Kasumi-1 (cell line): ENCODE results near the gene GMDS.

Experiments used
- DNase-seq, 2 experiments: peaks; one replicate each; lab custom pipeline; 2025; lab: John Stamatoyannopoulos, UW

The GMDS gene

GRCh38 chr6:2133716-2134310, 111.6 kb downstream of the GMDS start:
- DNase-seq = no peak

- DNase-seq = no peak
Observed at GRCh38 chr6:2132916-2133315, 112.5 kb downstream of the GMDS start.

GRCh38 chr6:2132416-2132815, 113.0 kb downstream of the GMDS start:
- no peak for DNase-seq

GRCh38 chr6:2129182-2129621, 116.2 kb downstream of the GMDS start:
- DNase-seq = no peak

- no peak for DNase-seq
Observed at GRCh38 chr6:2127484-2127911, 117.9 kb downstream of the GMDS start.

GRCh38 chr6:2126351-2126750, 119.1 kb downstream of the GMDS start:
- no peak for DNase-seq

GRCh38 chr6:2125158-2125557, 120.2 kb downstream of the GMDS start:
- no peak for DNase-seq

GRCh38 chr6:2124260-2124709, 121.1 kb downstream of the GMDS start:
- no peak for DNase-seq

- no peak for DNase-seq
Observed at GRCh38 chr6:2120912-2121311, 124.5 kb downstream of the GMDS start.

GRCh38 chr6:2119275-2119674, 126.1 kb downstream of the GMDS start:
- no peak for DNase-seq

GRCh38 chr6:2118136-2118535, 127.3 kb downstream of the GMDS start:
- no peak for DNase-seq

- DNase-seq = no peak
Observed at GRCh38 chr6:2117447-2117846, 128.0 kb downstream of the GMDS start.

- no peak for DNase-seq
Observed at GRCh38 chr6:2116496-2116895, 128.9 kb downstream of the GMDS start.

- no peak for DNase-seq
Observed at GRCh38 chr6:2114100-2114499, 131.3 kb downstream of the GMDS start.

- DNase-seq = peak in 1 of 2 experiments; percentile 14
Observed at GRCh38 chr6:2111162-2111677, 134.2 kb downstream of the GMDS start.

- DNase-seq = no peak
Observed at GRCh38 chr6:2110504-2110903, 134.9 kb downstream of the GMDS start.

- DNase-seq = no peak
Observed at GRCh38 chr6:2109796-2110195, 135.6 kb downstream of the GMDS start.

- no peak for DNase-seq
Observed at GRCh38 chr6:2108700-2109306, 136.6 kb downstream of the GMDS start.

GRCh38 chr6:2104524-2104880, 140.9 kb downstream of the GMDS start:
- no peak for DNase-seq

- peak; percentile 76 to 88 for DNase-seq
Observed at GRCh38 chr6:2103765-2104523, 141.5 kb downstream of the GMDS start.

GRCh38 chr6:2102966-2103365, 142.4 kb downstream of the GMDS start:
- no peak for DNase-seq

- DNase-seq = peak; percentile 1 to 3
Observed at GRCh38 chr6:2102316-2102883, 143.0 kb downstream of the GMDS start.

GRCh38 chr6:2101213-2101612, 144.2 kb downstream of the GMDS start:
- no peak for DNase-seq
